ENCODE measurements around the gene PI4K2B.

DNA sequence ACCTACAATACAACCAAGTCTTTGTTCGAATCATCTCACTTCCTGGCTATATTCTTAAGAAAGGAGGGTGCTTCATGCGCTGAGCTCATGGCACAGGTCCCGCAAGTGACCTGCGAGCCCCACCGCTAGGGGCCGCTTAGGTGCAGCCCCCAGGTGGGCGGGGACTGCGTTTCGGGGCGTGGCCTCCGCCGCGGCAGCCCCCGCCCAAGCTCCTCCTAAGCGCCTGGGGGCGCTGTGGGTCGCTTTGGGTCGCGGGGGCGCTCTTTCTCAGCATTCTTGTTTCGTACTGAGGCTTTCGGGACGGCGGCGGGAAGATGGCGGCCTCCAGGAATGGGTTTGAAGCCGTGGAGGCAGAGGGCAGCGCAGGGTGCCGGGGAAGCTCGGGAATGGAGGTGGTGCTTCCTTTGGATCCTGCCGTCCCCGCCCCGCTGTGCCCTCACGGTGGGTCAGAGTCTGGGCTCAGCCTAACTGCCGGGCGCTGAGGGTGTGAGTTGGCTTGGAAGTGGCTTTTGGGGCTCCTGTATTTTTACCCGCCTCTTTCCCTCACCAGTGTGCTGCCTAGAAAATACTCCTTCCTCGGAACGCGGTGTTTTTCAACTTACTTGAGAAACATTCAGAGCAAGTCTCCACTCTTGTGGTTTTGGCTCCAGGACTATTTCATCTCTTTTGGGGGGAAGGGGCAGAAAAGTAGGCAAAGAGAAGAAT is 78.8 kb downstream of the PI4K2B start, which contains the start of gene ZCCHC4:
- TF ChIP-seq EP300 (IDR thresholded peaks at IDR 0.05; ENCODE audit: borderline replicate concordance in 1 of 2, low read depth in 2 of 2, low read length in 2 of 2) (no peak; a peak in 1 of 3 replicates), POLR2AphosphoS5 (IDR thresholded peaks at IDR 0.05; ENCODE audit: low read depth, low read length) (peak; percentile 95), CTCF (IDR thresholded peaks at IDR 0.05; ENCODE audit: control extremely low read depth in 1 of 3, insufficient read depth in 1 of 3, low read depth in 1 of 3, low read length in 3 of 3) (peak; percentile 92 to 99 (median 99)), POLR2A (IDR thresholded peaks at IDR 0.05; ENCODE audit: control extremely low read depth in 1 of 2, low read depth in 2 of 2, low read length in 2 of 2) (peak; percentile 94 to 96)

All from H1 (cell line).